ENCODE measurements around the gene FNTB.

FNTB gene

GRCh38 chr14:64992328-64992885, 5.7 kb downstream of the FNTB start:
- H3K79me2 ChIP-seq (ENCODE audit: insufficient read depth, low read length), result peaks cover 21% of the 10 kb centered on the region
- H3K9me3 ChIP-seq (ENCODE audit: insufficient read depth, low read length, severe bottlenecking), result no peaks in the 10 kb centered on the region
- peaks cover 3% of the 10 kb centered on the region; the same call in 1 of the 2 replicates for H4K20me1 ChIP-seq (ENCODE audit: insufficient read depth, low read length)
- no peak overlapping the region for H3K9ac ChIP-seq (ENCODE audit: low read depth, low read length)
- H3K36me3 ChIP-seq (ENCODE audit: insufficient read depth, low read length), result no peaks in the 10 kb centered on the region
- no peak for TF ChIP-seq CTCF (IDR thresholded peaks at IDR 0.05; ENCODE audit: borderline replicate concordance, extremely low read depth, low read length, poor library complexity, severe bottlenecking)
- no peak for TF ChIP-seq EZH2 (IDR thresholded peaks at IDR 0.05; ENCODE audit: borderline replicate concordance, low read depth, low read length, severe bottlenecking)
- H3K4me3 ChIP-seq (ENCODE audit: low read depth in 1 of 2, low read length in 2 of 2), result no peak overlapping the region
- H3K27ac ChIP-seq (ENCODE audit: low read length), result no peak overlapping the region
- H3K4me2 ChIP-seq (ENCODE audit: insufficient read depth, low read length), result no peak overlapping the region
- H2AFZ ChIP-seq (ENCODE audit: low read depth, low read length), result no peak overlapping the region
- DNase-seq, result no peak
- H3K27me3 ChIP-seq (ENCODE audit: insufficient read depth, low read length, poor library complexity), result no peaks in the 10 kb centered on the region
- ATAC-seq (ENCODE audit: insufficient read depth, low read depth), result no peak
- H3K4me1 ChIP-seq (ENCODE audit: insufficient read depth, low read length), result peaks cover 32% of the 10 kb centered on the region

GRCh38 chr14:64993266-64993930, 6.7 kb downstream of the FNTB start:
- H3K27ac ChIP-seq (ENCODE audit: low read length), result no peak overlapping the region
- no peak overlapping the region for H3K4me2 ChIP-seq (ENCODE audit: insufficient read depth, low read length)
- TF ChIP-seq CTCF (IDR thresholded peaks at IDR 0.05; ENCODE audit: borderline replicate concordance, extremely low read depth, low read length, poor library complexity, severe bottlenecking), result no peak
- no peak for TF ChIP-seq EZH2 (IDR thresholded peaks at IDR 0.05; ENCODE audit: borderline replicate concordance, low read depth, low read length, severe bottlenecking)
- ATAC-seq (ENCODE audit: insufficient read depth, low read depth), result no peak
- no peak overlapping the region for H3K4me3 ChIP-seq (ENCODE audit: low read depth in 1 of 2, low read length in 2 of 2)
- H3K4me1 ChIP-seq (ENCODE audit: insufficient read depth, low read length), result peaks cover 22% of the 10 kb centered on the region
- no peak overlapping the region for H2AFZ ChIP-seq (ENCODE audit: low read depth, low read length)
- DNase-seq, result no peak
- no peaks in the 10 kb centered on the region for H3K27me3 ChIP-seq (ENCODE audit: insufficient read depth, low read length, poor library complexity)
- no peak overlapping the region for H3K9ac ChIP-seq (ENCODE audit: low read depth, low read length)
- no peaks in the 10 kb centered on the region for H3K9me3 ChIP-seq (ENCODE audit: insufficient read depth, low read length, severe bottlenecking)
- no peaks in the 10 kb centered on the region for H3K36me3 ChIP-seq (ENCODE audit: insufficient read depth, low read length)
- peaks cover 11% of the 10 kb centered on the region for H3K79me2 ChIP-seq (ENCODE audit: insufficient read depth, low read length)
- H4K20me1 ChIP-seq (ENCODE audit: insufficient read depth, low read length), result peaks cover 3% of the 10 kb centered on the region; the same call in 1 of the 2 replicates

GRCh38 chr14:64994540-64994939, 7.8 kb downstream of the FNTB start:
- no peak overlapping the region for H3K27ac ChIP-seq (ENCODE audit: low read length)
- no peak for DNase-seq
- H3K9me3 ChIP-seq (ENCODE audit: insufficient read depth, low read length, severe bottlenecking), result no peaks in the 10 kb centered on the region
- H2AFZ ChIP-seq (ENCODE audit: low read depth, low read length), result no peak overlapping the region
- no peak for ATAC-seq (ENCODE audit: insufficient read depth, low read depth)
- 0 out of 2 replicates have a peak, but pooled peaks cover 3% of the 10 kb centered on the region for H3K79me2 ChIP-seq (ENCODE audit: insufficient read depth, low read length)
- H3K4me3 ChIP-seq (ENCODE audit: low read depth in 1 of 2, low read length in 2 of 2), result no peak overlapping the region
- H3K4me1 ChIP-seq (ENCODE audit: insufficient read depth, low read length), result peaks cover 11% of the 10 kb centered on the region
- H3K9ac ChIP-seq (ENCODE audit: low read depth, low read length), result no peak overlapping the region
- H3K4me2 ChIP-seq (ENCODE audit: insufficient read depth, low read length), result no peak overlapping the region
- peaks cover 3% of the 10 kb centered on the region; the same call in 1 of the 2 replicates for H4K20me1 ChIP-seq (ENCODE audit: insufficient read depth, low read length)
- TF ChIP-seq EZH2 (IDR thresholded peaks at IDR 0.05; ENCODE audit: borderline replicate concordance, low read depth, low read length, severe bottlenecking) (no peak), CTCF (IDR thresholded peaks at IDR 0.05; ENCODE audit: borderline replicate concordance, extremely low read depth, low read length, poor library complexity, severe bottlenecking) (no peak)
- no peaks in the 10 kb centered on the region for H3K36me3 ChIP-seq (ENCODE audit: insufficient read depth, low read length)
- H3K27me3 ChIP-seq (ENCODE audit: insufficient read depth, low read length, poor library complexity), result no peaks in the 10 kb centered on the region

Data from DND-41 (cell line).